Measurements from ENCODE around the gene DIAPH2.
"Not testable (repeated sequence)": the region's sequence is repeated elsewhere in the genome, so short reads cannot be mapped to it uniquely, and the experiment has no call there.

The DIAPH2 gene

DNA sequence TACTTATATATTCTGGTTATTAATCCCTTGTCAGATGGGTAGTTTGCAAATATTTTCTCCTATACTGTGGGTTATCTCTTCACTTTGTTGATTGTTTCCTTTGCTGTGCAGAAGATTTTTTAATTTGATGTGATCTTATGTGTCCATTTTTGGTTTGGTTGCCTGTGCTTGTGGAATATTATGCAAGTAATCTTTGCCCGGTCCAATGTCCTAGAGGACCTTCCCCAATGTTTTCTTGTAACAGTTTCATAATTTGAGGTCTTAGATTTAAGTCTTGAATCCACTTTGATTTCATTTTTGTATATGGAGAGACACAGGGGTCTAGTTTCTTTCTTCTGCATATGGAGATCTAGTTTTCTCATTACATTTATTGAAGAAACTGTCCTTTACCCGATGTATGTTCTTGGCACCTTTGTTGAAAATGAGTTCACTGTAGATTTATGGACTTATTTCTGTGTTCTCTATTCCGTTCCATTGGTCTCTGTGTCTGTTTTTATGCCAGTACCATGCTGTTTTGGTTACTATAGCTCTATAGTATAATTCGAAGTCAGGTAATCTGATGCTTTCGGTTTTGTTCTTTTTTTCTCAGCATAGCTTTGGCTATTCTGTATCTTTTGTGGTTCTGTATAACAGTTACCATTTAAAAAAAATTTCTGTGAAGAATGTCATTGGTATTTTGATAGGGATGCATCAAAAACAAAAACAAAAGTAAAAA, 34.7 kb downstream of the DIAPH2 start:
- no peak for DNase-seq

GRCh38 chrX:96721354-96721753, 36.7 kb downstream of the DIAPH2 start:
- no peak for DNase-seq

DNA sequence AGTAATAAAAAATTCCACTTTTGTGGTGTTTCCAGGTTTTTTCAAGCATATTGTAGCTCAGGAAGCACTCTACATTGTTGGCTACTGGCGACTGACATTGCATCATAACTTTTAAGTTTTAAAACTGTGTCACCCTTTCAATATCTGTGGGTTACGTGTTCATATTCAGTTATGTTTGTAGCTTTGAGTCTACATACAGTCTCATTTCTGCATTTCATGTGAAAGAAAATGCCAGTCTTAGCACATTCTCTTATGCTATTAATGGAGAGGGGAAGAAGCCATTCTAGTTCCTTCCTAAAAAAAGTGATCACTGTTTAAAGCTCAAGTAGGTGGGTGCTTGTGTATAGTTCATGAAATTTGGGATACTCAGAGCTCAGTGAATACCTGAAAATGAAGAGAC, 38.1 kb downstream of the DIAPH2 start:
- no peak for DNase-seq

DNA sequence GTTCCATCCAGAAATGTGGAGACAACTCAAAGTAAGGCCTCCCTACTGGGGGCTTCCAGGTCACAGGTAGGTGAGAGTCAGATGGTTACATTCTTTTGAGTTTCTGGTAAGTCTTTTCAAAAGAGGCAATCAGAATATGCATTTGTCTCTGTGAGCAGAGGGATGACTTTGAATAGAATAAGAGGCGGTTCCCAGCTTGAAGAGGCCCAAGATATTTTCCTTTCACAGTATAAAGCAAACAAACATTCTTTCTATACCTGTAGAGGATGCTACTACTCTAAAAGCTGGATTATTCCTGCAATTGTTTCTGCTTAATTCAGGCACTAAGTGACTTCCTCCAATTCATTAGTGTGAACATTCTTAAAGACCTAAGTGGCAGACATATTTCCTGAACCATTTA, 44.4 kb downstream of the DIAPH2 start:
- no peak for DNase-seq

DNA sequence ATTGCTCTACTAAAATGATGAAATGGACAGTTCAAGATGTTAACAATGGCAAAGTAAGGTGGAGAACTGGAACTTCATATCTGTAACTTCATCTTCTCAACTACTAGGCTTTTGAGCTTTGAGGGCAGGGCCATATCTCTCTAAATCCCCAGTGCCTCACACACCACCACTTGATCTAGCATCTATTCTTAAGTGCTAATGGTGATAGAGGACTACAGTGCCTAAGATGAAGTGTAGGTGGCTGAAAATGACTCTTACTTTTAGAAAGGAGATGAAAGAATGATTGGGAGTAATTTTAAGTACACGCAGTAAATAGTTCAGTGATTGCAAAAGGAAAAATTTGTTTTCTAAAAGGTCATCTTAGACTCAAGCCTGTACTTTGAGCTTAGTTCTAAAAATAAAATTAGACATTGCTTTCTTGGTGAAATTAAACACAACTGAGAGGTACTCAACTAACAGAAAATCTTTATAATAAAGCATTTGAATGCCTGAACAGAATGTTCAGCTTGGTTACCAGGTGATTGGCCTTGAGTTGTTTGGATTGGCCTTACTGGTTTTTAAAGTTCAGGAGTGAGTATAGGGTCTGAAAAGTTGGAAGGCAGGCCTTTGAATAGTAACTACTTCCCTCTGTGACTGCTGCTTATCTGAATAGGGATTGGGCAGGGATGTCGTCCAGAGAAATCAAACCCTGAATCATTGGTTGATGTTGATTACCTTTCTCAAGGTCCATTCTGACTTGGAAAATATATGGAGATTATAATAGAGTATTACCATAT, 45.4 kb downstream of the DIAPH2 start:
- no peak for DNase-seq

DNA sequence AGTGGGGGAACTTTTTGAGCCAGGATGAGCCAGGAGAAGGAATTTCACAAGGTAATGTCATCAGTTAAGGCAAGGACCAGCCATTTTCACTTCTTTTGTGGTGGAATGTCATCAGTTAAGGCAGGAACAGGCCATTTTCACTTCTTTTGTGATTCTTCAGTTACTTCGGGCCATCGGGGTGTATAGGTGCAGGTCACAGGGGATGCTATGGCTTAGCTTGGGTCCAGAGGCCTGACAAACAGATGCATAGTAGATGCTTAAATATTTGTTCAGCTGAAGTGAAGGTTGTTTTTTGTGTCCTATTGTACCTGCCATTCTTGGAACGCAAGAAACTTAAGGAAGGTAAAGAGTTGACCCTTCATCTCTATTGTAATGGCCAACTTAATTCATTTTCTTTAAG, 46.4 kb downstream of the DIAPH2 start:
- DNase-seq: not testable (repeated sequence)

DNA sequence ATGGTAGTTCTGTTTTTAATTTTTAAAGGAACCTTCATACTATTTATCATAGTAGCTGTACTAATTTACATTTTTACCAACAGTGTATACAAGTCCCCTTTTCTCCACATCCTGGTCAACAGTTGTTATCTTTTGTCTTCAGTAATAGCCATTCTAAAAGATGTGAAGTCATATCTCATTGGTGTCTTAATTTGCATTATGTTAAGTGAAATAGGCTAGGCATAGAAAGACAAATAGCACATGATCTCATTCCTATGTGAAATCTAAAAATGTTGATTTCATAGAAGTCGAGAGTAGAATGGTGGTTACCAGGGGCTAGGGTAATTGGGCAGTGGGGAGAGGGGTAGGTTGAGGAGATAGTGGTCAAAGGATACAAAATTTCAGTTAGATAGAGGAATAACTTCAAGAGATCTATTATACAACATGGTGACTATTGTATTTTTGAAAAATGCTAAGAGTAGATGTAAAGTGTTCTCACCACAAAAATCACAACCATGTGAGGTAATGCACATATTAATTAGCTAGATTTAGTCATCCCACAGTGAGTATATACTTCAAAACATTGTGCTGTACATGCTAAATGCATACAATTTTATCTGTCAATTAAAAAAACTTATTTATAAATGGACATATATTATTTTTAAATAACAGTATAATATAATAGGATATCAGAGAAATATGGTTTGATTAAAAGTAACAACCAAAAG, 58.9 kb downstream of the DIAPH2 start:
- DNase-seq: no peak

GRCh38 chrX:96752781-96753180, 68.1 kb downstream of the DIAPH2 start:
- no peak for DNase-seq

- DNase-seq: no peak
These were observed 68.6 kb downstream of the DIAPH2 start for GRCh38 chrX:96753230-96753629.

DNA sequence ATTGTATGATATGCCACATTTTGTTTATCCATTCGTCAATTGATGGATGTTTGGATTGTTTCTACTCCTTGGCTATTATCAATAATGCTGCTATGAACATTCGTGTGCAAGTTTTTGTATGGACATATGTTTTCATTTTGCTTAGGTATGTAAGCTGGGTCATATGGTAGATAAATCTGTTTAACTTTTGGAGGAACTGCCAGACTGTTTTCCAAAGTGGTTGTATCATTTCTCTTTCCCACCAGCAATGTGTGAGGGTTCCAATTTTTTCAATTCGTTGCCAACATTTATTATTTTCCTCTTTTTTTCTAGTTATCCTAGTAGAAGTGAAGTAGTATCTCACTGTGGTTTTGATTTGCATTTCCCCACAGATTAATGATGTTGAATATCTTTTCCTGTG, 71.8 kb downstream of the DIAPH2 start:
- no peak for DNase-seq

DNA sequence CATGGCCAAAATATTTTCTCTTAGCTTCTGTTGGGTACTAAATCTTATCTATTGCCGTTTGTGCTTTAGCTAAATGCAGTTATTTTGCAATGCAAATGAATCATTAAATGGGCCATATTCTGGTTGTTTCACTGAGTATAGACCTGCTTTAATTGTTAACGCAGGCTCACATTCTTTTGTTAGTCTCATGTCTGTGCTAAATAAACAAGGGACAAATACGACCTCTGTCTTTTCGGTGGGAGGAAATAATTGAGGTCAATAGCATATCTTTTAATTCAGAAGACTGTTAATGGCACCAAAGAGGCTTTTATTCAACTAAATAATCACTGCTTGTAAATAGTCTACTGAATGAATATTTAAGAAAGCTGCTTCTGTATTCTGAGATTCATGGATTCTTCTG, 76.9 kb downstream of the DIAPH2 start:
- DNase-seq: no peak

GRCh38 chrX:96763608-96764007, 79.0 kb downstream of the DIAPH2 start:
- no peak for DNase-seq

DNA sequence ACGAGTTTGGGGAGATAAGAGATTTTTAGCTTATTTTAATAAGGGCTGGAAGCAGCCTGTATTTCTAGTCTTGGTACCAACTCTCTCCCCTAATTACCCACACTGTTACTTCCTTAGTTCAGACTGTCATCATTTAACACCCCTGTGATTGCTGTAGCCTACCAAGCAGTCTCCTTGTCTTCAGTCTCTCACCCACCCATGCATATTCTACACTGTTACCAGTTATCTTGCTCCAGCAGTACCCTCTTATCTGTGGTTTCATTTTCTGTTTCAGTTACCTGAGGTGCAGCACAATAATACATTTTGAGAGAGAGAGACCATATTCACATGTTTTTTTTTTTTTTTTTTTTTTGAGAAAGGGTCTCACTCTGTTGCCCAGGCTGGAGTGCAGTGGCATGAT, 80.2 kb downstream of the DIAPH2 start:
- no peak for DNase-seq

- no peak for DNase-seq
These were observed 85.7 kb downstream of the DIAPH2 start for GRCh38 chrX:96770315-96770714.

DNA sequence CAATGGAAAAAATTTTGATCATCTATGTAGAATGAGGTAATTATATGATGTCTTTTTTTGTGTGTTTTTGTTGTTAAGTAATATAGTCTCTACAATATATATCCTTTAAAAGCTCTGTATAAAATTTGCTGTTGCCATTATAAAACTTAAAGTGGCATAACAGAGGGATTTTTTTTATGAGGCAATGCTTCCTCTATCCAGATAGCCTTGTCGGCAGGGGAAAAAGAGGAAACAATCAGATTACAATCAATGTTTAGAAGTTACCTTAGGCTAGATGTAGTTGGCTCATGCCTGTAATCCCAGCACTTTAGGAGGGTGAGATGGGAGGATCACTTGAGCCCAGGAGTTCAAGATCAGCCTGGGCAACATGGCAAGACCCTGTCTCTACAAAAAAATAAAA, 86.8 kb downstream of the DIAPH2 start:
- no peak for DNase-seq

- DNase-seq: no peak
These were observed 89.5 kb downstream of the DIAPH2 start for GRCh38 chrX:96774116-96774515.

DNA sequence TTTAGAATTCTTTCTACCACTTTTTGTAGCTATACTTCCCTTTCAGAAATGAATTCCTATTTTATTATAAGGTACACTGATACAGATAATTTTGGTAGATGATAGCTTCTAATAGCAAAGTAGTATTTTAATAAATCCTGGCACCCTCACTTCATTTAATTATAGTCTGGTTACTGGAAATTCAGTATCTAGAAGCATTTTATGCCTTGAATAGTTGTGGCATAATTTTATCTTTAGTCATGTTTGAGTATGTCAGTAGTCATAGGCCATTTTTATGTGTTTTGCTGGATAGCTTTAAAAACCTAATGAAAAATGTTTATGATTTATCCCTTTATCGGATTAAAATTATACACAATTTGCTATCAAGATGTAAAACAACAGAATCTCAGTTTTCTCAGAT, 92.3 kb downstream of the DIAPH2 start:
- DNase-seq: no peak

DNA sequence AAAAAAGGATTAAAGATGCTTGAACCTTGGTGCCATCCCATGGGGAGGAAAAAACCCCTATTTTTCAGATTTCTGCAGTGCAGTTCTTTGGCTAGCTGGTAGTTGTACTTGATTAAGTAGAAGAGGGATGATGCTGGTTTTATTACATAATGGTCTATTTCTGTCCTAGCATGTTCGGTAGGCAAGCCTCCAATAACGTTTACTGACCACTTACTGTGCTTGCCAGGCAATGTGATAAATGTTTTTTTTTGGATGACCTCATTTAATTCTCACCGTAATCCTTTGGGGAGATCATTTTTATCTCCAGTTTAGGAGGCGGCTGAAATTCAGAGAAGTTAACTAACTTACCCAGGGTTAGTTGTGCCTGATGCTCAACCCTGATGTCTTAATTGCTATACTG, 106.9 kb downstream of the DIAPH2 start:
- no peak for DNase-seq

GRCh38 chrX:96792047-96792446, 107.4 kb downstream of the DIAPH2 start:
- no peak for DNase-seq

GRCh38 chrX:96798982-96799381, 114.3 kb downstream of the DIAPH2 start:
- DNase-seq: no peak

GRCh38 chrX:96807318-96807717, 122.7 kb downstream of the DIAPH2 start:
- no peak for DNase-seq

- DNase-seq: no peak
These were observed 136.3 kb downstream of the DIAPH2 start for GRCh38 chrX:96820935-96821334.

DNA sequence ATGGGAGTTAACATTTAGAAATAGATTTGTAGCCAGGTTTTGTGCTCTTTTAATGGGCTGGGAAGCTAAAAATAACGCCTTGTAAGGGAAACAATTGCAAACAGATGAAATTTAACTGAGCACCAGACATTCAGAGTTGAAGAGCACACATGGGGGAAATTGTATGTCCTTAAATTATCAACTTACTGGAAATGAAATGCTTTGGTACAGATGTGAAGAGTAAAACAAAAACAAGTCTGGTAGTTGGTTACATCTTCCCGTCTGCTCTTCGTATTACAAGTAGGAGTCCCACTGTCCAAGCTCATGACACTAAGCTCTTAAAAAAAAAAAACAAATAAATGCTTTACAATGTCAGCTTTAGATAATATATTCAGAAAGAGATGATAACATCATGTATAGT, 139.5 kb downstream of the DIAPH2 start:
- no peak for DNase-seq

GRCh38 chrX:96833333-96833732, 148.7 kb downstream of the DIAPH2 start:
- no peak for DNase-seq

Measured in bone marrow (tissue), 2 donors.